WI38 (cell line): ENCODE measurements around the gene USP24.
A peak's percentile ranks its signal among the peaks of the same experiment; 100 is the strongest.
"Not testable (repeated sequence)": the region's sequence is repeated elsewhere in the genome, so short reads cannot be mapped to it uniquely, and the experiment has no call there.

Experiments
- H3K4me3 ChIP-seq: 2 replicates; pipeline ENCODE4 v1.5.1; 2011; ENCODE audit warnings: low read depth, mild to moderate bottlenecking, control low read depth, low read length
- CTCF ChIP-seq: IDR thresholded peaks from 2 replicates; pipeline ENCODE4 v1.5.1; 2012; ENCODE audit warnings: low read depth, mild to moderate bottlenecking, control low read depth, low read length

Gene USP24

GRCh38 chr1:55037733-55038551 is 177.2 kb downstream of the USP24 start:
- H3K4me3 ChIP-seq = no peak overlapping the region
- no peak for TF ChIP-seq CTCF

GRCh38 chr1:55035904-55036303 is 179.3 kb downstream of the USP24 start:
- H3K4me3 ChIP-seq = no peak overlapping the region
- no peak for TF ChIP-seq CTCF

- TF ChIP-seq CTCF = no peak
- no peak overlapping the region for H3K4me3 ChIP-seq
These were observed 180.6 kb downstream of the USP24 start for GRCh38 chr1:55034476-55035133.

- TF ChIP-seq CTCF = no peak
- H3K4me3 ChIP-seq = no peak overlapping the region
These were observed 181.9 kb downstream of the USP24 start for GRCh38 chr1:55033265-55033614.

- H3K4me3 ChIP-seq = not testable (repeated sequence)
These were observed 184.1 kb downstream of the USP24 start for GRCh38 chr1:55031098-55031497.

GRCh38 chr1:55026682-55027081 is 188.5 kb downstream of the USP24 start:
- H3K4me3 ChIP-seq = not testable (repeated sequence)

GRCh38 chr1:55024163-55024562 is 191.0 kb downstream of the USP24 start:
- H3K4me3 ChIP-seq = not testable (repeated sequence)

- no peak overlapping the region for H3K4me3 ChIP-seq
- TF ChIP-seq CTCF = peak; percentile 92
These were observed 193.1 kb downstream of the USP24 start for GRCh38 chr1:55021942-55022546.
